GM12801 (cell line): Measurements from ENCODE around the gene CDC42EP1.

ENCODE experiments used
- TF ChIP-seq, protein P1 (sequence below): IDR thresholded peaks from one replicate; pipeline ENCODE4 v1.5.1; 2011; ENCODE audit warnings: control low read depth; ENCODE audit not compliant: insufficient read length; ENCODE audit errors: extremely low read depth

Gene CDC42EP1

DNA sequence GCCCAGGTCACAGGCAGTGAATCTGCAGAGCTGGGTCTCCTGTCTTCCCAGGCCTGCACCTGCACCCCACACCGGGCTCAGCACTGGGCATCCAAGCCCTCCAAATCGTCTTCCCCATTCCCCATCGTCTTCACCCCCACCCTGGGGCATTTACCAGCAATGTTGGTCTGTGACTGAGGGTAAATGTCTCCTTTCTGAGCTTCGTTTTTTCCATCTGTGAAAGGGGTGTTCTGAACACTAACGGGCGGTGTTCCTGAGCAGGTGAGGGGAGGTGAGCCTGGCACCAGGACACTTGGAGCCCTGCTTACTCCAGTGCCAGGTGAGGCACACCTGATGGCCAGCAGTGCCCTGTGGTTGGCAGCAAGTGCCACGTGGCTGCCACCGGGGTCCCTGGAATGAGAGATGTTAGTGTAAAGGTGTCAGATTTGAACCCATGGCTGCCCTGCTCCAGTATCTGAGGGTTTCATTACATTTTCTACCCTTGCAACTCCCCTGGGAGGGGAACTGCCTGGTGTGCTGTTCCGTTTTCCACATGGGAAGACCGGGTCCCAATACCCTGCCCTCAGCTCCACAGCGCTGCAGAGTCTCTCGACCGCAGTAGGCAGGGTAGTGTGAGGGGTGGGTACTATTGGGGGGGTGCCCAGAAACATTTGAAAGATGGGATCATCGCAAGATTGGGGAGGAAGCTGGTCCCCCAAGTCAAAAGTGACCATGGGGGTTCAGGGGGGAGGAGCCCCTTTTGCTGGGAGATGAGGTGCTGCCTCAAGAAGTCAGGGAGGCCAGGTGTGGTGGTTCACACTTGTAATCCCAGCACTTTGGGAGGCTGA, 2.0 kb downstream of the CDC42EP1 start:
- TF ChIP-seq, protein P1, sequence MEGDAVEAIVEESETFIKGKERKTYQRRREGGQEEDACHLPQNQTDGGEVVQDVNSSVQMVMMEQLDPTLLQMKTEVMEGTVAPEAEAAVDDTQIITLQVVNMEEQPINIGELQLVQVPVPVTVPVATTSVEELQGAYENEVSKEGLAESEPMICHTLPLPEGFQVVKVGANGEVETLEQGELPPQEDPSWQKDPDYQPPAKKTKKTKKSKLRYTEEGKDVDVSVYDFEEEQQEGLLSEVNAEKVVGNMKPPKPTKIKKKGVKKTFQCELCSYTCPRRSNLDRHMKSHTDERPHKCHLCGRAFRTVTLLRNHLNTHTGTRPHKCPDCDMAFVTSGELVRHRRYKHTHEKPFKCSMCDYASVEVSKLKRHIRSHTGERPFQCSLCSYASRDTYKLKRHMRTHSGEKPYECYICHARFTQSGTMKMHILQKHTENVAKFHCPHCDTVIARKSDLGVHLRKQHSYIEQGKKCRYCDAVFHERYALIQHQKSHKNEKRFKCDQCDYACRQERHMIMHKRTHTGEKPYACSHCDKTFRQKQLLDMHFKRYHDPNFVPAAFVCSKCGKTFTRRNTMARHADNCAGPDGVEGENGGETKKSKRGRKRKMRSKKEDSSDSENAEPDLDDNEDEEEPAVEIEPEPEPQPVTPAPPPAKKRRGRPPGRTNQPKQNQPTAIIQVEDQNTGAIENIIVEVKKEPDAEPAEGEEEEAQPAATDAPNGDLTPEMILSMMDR: no peak

DNA sequence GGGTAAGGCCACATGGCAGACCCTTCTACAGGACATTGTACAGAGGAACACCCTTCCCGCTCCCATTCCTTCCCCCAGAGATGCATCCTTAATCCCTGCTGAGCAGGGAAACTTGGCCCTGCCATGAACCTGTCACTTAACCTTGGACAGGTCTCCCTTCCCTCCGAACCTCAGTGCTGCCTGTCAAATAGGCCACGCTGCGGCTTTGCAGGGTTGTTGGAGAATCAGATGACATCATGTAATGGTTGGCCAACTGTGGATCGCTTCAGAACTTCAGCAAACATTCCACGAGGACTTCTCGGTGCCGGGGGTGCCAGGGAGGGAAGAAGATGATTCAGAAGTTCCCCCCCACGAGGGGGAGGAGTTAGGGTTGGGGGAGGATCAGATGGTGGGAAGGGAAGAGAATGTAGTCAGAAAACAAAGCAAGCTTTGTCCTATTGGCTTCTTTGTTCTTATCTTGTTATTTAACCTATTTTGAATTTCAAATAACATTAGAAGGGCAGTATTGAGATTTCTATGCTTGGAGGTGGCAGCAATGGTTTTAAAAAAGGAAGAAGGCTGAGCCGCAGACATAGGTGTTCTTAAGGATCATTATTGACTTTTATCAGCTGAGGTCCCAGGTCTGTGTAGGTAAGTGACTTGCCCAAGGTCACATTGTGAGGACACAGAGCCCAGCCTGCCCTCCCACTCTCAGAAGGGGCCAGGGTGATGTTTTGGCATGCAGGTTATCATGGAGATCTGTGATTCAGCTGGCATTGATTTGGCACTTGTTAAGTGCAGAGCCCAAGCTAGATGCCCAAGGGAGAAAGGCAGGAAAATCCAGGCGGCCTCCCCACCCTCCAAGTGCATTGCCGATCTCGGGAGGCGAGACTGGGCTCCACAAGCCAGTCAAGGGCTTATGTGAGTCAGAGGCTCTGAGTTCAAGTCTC, 3.1 kb downstream of the CDC42EP1 start:
- TF ChIP-seq, protein P1: no peak

DNA sequence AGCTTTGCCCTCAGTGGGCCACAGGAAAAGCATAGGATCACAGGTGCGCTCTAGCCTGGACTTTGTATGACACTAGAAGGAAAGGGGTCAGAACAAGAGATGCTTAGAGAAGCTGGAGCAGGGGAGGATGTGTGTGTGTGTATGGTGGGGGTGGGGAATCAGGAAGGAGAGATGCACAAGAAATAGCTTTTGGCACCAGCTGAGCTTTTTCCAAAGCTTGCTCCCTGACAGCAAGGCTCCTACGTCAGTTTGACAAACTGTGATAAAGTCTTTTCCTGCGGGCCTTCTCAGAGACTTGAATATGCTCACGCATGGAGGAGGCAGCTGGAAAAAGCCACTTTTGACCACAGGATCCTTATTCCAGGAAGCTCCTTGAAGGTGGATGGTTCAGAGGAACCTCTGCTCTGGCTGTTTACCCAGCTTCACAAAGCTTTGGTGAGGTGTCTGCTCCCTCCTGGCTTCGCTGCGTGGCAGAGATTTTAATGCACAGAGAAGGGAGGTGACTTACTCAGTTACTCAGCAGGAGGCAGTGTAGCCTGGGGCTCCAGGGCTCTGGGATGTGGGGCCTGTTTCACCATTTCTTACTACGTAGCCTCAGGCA, 3.9 kb downstream of the CDC42EP1 start:
- TF ChIP-seq, protein P1: no peak

DNA sequence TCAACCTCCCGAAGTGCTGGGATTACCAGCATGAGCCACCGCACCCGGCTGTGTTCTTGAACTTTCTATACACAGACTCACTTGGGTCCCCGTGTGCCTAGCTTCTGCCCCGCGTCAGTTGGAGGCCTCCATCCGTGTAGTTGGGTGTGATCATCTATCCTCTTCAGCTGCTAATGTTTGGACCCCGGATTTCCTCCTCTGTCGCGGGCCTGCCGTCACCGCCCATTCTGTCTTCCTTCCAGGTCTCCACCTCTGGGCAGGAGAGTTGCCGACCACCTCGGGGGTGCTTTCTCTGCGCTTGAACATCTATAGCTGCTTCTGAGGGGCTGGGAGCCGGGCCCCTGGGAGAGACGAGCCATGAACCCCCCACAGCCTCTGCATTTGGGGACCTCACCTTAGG, 5.5 kb downstream of the CDC42EP1 start:
- TF ChIP-seq, protein P1: no peak

DNA sequence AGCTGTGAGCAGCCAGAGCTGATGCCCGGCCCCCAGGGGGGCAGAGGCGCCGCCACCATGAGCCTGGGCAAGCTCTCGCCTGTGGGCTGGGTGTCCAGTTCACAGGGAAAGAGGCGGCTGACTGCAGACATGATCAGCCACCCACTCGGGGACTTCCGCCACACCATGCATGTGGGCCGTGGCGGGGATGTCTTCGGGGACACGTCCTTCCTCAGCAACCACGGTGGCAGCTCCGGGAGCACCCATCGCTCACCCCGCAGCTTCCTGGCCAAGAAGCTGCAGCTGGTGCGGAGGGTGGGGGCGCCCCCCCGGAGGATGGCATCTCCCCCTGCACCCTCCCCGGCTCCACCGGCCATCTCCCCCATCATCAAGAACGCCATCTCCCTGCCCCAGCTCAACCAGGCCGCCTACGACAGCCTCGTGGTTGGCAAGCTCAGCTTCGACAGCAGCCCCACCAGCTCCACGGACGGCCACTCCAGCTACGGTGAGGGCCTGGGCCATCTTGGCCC, 6.1 kb downstream of the CDC42EP1 start:
- TF ChIP-seq, protein P1: no peak

DNA sequence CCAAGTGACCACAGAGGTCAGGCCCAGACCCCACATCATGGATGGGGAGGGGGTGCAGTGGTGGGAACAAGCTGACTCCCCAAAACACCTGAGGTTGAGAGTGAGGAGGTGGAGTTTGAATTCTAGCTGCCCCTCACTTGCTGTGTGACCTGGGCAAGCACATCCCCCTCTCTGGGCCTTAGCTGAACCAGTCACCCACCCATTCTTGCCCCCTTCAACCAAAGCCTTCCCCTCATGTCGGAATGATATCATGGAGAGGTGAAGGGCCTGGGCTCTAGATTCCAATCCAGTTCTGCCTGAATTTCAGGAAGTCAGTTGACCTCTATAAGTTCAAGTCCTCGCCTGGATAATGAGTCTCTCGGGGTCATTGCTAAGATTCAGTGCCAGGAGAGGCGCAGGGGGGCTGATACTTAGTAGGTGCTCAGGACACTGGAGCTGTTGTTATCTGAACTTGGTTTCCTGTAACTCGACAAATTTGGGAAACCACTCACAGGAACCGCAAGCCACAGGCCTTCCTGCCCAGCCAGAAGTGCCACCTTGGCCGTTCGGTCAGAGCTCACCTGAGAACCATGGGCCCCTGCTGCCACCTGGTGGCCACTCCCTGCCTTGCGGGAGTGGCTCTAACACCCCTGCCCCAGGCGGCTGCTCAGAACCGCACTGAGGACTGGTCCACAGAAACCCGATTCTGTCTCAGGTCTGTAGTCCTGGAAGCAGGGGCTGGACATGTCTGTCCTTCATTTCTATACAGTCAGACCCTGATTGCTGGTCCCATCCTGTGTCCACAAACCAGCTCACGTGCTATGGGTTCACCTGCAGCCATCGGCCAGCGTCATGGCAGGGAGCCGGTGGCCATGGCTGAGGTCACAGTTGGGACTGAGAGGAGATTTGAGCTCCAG, 6.9 kb downstream of the CDC42EP1 start:
- TF ChIP-seq, protein P1: peak; percentile 56
